HG02798 (cell line): ENCODE measurements around the gene TM4SF20.
"Not testable (repeated sequence)": the region's sequence is repeated elsewhere in the genome, so short reads cannot be mapped to it uniquely, and the experiment has no call there.

ENCODE experiments used
- ATAC-seq: cut with Tn5 transposase; IDR thresholded peaks from one replicate; pipeline ENCODE4 v1.9.1; 2021; ENCODE audit warnings: mild to moderate bottlenecking; ENCODE audit not compliant: unreplicated experiment, poor library complexity

The TM4SF20 gene

GRCh38 chr2:227401550-227401949 lies 22.4 kb upstream of the TM4SF20 start:
- no peak for ATAC-seq

DNA sequence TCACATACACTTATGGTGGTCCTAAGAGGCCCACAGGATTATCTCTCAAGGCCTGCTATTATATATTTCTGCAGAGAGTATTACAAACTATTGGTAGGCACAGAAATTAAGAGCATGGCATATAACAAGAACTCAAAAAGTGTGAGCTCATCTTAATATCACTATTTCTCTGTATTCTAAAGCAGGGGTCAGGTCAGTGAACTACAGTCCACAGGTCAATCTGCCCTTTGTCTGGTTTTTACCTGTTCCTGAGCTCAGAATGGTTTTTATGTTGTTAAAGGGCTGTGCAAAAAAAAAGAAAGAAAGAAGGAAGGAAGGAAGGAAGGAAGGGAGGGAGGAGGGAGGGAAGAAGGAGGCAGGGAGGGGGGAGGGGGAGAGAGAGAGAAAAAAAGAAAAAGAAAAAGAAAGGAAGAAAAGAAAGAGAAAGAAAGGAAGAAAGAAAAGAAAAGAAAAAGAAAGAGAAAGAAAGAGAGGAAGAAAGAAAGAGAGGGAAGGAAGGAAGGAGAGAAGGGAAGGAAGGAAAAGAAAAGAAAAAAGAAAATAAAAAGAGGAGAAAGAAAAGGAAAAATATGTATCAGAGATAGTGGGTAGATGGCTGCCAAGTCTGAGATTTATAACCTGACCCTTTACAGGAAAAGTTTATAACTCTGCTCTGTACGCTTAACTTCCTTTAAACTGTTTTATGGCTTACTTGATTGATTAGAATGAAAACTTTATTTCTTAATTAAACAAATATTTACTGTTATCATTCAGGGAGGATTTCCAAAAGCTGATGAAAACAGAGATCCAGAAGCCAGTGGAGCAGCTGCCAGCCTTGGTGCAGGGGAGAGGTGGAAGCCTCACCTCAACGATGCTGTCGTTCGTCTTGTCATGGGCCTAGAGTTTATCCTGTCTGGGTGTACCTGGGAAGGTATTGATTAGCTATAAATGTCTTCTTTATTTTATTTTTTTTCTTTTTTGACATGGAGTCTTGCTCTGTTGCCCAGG lies 19.9 kb upstream of the TM4SF20 start:
- no peak for ATAC-seq

- ATAC-seq: no peak
Measured at GRCh38 chr2:227397562-227397961, 18.5 kb upstream of the TM4SF20 start.

DNA sequence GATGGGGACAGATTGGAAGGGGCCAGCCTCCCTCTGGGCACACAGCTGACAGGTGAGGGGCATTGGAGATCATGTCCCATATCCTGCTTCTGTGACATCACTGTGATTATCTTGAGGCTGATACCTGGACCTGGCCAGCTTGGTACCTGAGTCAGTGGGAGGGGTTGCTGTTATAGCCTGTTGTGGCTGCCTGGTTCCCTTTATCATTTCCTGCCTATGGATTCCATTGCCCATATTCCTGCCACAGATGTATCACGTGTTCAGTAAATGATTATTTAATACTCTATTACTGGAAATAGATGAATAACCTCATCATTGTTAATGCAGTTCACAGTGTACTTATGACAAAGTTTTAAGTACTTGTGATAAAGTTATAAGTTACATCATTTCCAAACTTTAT lies 16.4 kb upstream of the TM4SF20 start:
- ATAC-seq: no peak

GRCh38 chr2:227394401-227394800 lies 15.3 kb upstream of the TM4SF20 start:
- no peak for ATAC-seq

DNA sequence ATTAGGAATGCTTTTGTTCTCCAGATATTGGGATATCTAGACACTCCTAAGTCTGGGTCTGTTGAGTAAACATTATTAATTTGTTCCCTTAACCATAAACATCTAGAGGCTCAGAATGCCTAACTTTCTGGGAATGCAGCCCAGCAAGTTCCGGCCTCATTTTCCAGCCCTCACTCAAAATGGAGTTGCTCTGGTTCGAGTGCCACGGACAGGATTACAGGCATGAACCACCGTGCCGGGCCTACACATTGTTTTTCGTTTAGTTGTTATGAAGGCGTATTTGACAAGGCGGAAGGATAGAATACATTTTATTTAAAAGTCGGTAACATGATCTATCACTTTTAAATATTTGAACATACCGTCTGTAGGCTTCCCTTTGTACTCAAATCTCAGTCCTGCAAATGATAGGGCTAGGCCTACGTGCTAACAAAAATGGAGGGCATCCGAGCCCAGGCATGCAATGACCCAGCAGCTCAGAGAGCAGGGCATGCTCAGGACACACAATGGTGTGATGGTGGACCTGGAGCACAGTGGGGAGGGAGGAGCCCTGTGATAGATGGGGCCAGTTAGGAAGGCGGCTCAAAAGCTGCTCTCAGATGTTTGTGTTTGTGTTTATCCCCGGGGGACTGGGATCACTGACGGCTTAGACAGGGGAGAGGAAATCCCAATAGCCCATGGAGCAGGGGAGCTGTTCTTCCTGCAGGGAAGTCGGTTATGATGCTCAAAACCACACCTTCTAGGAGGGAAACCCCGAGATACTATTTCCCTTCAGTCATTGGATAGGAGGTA lies 11.6 kb upstream of the TM4SF20 start:
- ATAC-seq: no peak

DNA sequence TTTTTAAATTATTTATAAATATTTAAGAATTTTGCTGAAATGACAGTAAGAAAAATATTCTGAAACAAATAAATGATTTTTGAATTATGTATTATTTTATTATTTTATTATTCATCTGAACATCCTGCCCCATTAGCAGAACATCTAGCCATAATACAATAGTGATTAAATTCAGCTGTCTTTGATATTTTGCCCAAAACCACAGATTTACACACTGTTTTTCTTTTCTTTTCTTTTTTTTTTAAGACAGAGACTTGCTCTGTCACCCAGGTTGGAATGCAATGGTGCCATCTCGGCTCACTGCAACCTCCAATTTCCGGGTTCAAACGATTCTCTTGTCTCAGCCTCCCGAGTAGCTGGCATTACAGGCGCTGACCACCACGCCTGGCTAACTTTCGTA lies 10.6 kb upstream of the TM4SF20 start:
- no peak for ATAC-seq

DNA sequence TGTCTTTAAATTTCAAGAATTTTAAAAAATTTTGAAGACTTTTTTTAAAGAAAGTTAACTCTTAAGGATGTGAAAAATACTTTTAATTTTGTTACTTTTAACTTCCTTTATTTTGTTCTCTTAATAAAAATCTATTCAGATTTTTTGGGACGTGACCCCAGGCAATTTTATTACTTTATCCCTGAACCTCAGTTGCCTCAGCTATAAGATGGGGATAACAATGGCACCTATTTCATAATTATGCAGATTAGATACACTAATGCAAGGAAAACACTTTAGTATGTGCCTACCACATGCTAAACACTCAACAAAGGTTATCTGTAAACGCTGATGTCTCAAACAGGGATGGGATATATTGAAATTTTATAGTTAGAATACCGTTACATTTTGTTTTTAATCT lies 10.1 kb upstream of the TM4SF20 start:
- no peak for ATAC-seq

DNA sequence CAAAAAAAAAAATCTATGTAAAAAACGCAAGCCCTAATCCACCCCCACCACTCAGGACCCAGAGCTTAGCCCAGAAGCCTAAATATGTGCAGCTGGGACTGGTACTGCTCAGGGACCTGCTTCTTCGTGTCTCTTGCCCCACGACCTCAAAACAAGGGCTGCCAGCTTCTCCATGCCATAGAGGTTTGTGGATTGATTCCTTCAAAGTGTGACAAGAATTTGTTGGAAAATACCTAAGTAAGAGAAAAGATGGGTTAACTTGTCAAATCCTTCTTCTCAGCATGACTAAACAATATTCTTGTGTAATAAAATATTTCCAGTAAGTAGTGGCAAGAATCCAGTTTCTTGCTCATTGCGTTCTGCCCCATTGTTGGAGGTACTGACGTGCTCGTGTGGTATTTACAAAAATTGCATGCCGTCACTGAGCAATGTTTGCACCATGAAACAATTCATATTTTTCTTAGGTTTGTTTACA lies 9.5 kb upstream of the TM4SF20 start:
- no peak for ATAC-seq

- not testable (repeated sequence) for ATAC-seq
Measured at GRCh38 chr2:227387583-227387982, 8.5 kb upstream of the TM4SF20 start, which contains the start of gene SCYGR1. Gene SCYGR1 (minus strand): TSS chr2:227387949. CDS start chr2:227387949, 0 bp downstream.

DNA sequence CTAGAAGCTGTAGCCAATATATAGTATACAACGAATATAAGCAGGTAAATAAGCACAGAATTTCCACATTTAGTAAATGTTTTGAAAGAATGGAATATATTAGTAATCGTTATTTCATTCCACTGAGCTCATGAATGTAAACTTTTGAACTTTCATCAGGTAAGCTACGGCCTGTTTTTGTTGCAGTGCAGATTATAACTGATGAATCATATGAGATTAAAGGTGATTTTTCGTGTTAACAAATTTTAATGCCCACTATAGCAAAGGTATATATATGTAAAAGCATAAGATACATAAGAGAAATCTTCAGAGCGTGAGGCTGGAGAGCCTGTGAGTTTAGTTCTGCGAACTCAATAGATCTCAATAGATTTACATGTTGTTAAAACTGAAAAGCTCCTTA lies 7.5 kb upstream of the TM4SF20 start:
- no peak for ATAC-seq

- ATAC-seq: no peak
Measured at GRCh38 chr2:227383686-227384085, 4.6 kb upstream of the TM4SF20 start.

DNA sequence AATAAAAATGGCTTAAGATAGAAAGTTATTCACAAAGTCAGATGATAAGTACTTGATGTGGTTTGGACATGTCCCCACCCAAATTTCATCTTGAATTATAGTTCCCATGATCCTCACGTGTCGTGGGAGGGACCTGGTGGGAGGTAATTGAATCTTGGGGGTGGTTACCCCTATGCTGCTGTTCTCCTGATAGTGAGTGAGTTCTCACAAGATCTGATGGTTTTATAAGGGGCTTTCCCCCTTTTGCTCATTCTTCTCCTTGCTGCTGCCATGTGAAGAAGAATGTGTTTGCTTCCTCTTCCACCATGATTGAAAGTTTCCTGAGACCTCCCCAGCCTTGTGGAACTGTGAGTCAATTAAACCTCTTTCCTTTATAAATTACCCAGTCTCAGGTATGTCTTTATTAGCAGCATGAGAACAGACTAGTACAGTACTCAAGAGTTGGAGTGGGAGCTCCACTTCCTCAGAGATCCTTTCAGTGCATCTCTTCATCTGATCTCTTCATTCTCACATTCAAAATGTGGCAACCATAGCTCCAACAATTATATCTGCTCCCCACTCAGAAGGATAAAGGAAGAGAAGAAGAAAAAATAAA lies 3.2 kb upstream of the TM4SF20 start:
- ATAC-seq: not testable (repeated sequence)

GRCh38 chr2:227378371-227378782 lies 729 bp downstream of the TM4SF20 start:
- no peak for ATAC-seq

DNA sequence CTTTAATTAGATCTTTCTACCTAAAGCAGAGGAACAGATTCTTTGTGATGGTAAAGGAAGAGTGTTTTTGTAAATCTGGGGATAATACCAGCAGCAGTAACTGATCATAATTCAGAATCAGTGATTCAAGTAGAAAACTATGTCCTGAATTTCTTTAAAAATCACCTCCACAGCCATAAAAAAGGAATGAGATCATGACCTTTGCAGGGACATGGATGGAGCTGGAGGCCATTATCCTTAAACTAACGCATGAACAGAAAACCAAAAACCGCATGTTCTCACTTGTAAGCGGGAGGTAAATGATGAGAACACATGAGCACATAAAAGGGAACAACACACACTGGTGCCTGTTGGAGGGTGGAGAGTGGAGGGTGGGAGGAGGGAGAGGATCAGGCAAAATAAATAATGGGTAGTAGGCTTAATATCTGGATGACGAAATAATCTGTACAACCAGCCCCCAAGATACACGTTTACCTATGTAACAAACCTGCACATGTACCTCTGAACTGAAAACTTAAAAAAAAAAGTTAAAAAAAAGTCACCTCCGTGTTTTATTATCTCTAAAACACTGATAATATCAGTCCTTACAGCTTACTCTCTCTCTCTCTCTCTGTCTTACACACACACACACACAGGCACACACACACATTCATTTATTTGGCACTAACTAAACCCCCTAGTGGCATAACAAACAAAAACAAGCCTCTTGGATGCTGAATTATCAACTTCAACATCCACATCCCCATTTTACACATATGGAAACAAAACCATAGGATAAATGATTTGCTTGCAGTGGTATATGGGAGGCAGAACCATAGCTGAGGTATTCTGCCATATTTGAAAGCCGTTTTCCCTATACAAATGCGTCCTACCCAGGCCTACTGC lies 1.4 kb downstream of the TM4SF20 start:
- no peak for ATAC-seq

DNA sequence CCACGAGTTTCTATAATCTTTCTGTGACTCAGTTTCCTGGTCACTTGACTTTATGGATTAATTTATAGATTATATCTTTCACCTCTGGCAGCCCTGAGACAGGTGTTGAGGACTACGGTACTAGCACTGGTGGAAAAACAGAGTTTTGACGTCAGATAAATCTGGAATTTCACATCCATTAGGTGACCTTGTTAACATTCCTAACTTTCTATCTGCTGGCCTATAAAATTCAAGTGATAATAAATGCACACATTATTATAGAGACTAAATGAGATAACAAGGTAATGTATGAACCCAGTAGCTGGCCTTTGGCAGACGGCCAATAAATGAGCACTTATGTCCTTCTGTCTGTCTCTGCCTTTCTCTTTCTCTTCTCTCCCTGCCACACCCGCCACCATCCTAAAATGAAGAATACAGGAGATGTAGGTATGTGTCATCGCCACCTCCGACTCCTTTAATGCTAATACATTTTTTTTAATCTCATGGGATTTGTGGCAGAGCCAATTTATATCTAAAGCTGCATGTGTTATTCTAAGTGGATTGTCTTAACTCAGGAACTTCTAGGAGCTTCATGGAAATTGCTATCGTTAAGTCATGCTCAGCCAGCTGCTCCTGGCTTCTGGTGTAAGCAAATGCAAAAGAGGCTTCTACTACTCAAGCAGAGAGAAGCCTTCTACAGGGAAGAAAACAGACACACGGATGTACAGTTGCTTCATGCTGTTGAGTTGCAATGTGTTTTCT lies 2.3 kb downstream of the TM4SF20 start:
- ATAC-seq: no peak

GRCh38 chr2:227374158-227374557 lies 4.9 kb downstream of the TM4SF20 start:
- ATAC-seq: no peak

GRCh38 chr2:227373389-227373788 lies 5.7 kb downstream of the TM4SF20 start:
- ATAC-seq: no peak

DNA sequence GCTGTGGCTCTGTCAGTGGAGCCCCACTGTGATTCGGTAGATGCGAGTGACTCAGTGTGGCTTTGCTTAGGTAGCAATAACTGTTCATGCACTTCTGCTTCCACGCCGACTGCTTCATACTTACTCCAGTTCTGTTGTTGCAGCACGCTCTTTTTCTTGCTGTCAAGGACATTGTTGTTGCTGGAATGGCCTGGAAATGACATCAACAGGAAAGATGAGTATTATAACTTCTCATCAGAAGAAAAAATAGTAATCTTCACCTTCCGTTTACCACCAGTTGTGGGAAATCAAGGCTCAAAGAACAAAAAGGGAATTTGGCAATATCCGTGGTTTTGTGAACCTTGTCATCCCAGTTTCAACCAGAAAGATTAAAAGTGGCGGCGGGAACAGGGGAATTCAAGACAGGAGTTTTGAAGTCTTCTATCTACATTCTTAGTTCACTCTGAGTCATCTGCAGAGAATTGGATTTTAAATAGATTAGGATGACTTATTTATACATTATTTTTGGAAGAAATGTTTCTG lies 8.3 kb downstream of the TM4SF20 start:
- no peak for ATAC-seq
